HepG2 (cell line): Measurements from ENCODE around the gene RBBP8NL. TPM values are rescaled to one million over a fixed set of nuclear protein-coding genes. Genes with fewer than 3 reads are reported as not detected.
A peak's percentile ranks its signal among the peaks of the same experiment; 100 is the strongest.

Experiments used
- ESRRA ChIP-seq: sonication (generic); formaldehyde crosslinking; IDR thresholded peaks from 2 replicates; pipeline ENCODE4 v1.5.1; 2020; ENCODE audit warnings: mild to moderate bottlenecking, low read depth, missing genetic modification reagents
- ETV6 ChIP-seq: sonication (generic); formaldehyde crosslinking; conservative IDR thresholded peaks from 2 replicates; pipeline ENCODE4 v1.4.0; 2020; ENCODE audit warnings: missing genetic modification reagents
- GTF2F1 ChIP-seq: fragments of 150-350 bp; IDR thresholded peaks from 2 replicates; pipeline ENCODE4 v1.6.1; 2014; ENCODE audit warnings: low read length
- HNRNPUL1 ChIP-seq: fragments of 200-400 bp; formaldehyde crosslinking; IDR thresholded peaks from 2 replicates; pipeline ENCODE4 v1.6.1; 2017; ENCODE audit warnings: low read depth, mild to moderate bottlenecking, low read length, moderate library complexity
- KDM1A ChIP-seq: IDR thresholded peaks from 2 replicates; pipeline ENCODE4 v1.6.1; 2016; ENCODE audit warnings: missing compliant biosample characterization
- KMT2A ChIP-seq: sonication (generic); formaldehyde crosslinking; IDR thresholded peaks from 2 replicates; pipeline ENCODE4 v1.4.0; 2020; ENCODE audit warnings: missing genetic modification reagents
- NR2C2 ChIP-seq: sonication (generic); formaldehyde crosslinking; IDR thresholded peaks from 2 replicates; pipeline ENCODE4 v1.4.0; 2020; ENCODE audit warnings: missing genetic modification reagents, mild to moderate bottlenecking, moderate library complexity, borderline replicate concordance
- RBFOX2 ChIP-seq: fragments of 200-400 bp; formaldehyde crosslinking; IDR thresholded peaks from 2 replicates; pipeline ENCODE4 v1.6.1; 2017; ENCODE audit warnings: low read depth, mild to moderate bottlenecking, low read length
- ZFP36L2 ChIP-seq: sonication (generic); formaldehyde crosslinking; IDR thresholded peaks from 2 replicates; pipeline ENCODE4 v1.4.0; 2020; ENCODE audit warnings: missing genetic modification reagents
- ZKSCAN1 ChIP-seq: fragments of 150-350 bp; IDR thresholded peaks from 2 replicates; pipeline ENCODE4 v1.6.1; 2014; ENCODE audit warnings: low read length
- ZNF10 ChIP-seq: sonication (generic); formaldehyde crosslinking; IDR thresholded peaks from 2 replicates; pipeline ENCODE4 v1.4.0; 2020; ENCODE audit warnings: mild to moderate bottlenecking, low read depth, missing genetic modification reagents, borderline replicate concordance
- ZNF121 ChIP-seq: sonication (generic); formaldehyde crosslinking; IDR thresholded peaks from 2 replicates; pipeline ENCODE4 v1.5.0; 2020; ENCODE audit warnings: mild to moderate bottlenecking, missing genetic modification reagents
- ZNF34 ChIP-seq: sonication (generic); formaldehyde crosslinking; IDR thresholded peaks from 2 replicates; pipeline ENCODE4 v1.4.0; 2020; ENCODE audit warnings: mild to moderate bottlenecking, missing genetic modification reagents, borderline replicate concordance
- ZNF652 ChIP-seq: IDR thresholded peaks from 2 replicates; pipeline ENCODE4 v1.6.1; 2016; ENCODE audit warnings: low read depth, borderline replicate concordance
- polyA plus RNA-seq, 8 experiments: library from polyadenylated mRNA; depleted of rRNA in 3 of 8; stranded (reverse) in 7 of 8; unstranded in 1 of 8; fragments of >200 nt; fragmentation: Illumina TruSeq in 4 of 8; extraction: Trizol in 4 of 8; gene quantifications; 2 replicates each; pipeline versions ENCODE4 v1.2.1 to v1.2.3, GENCODE V29; 2011 to 2016; ENCODE audit warnings: low read depth in 4 of 8, missing spikeins in 1 of 8, mixed read lengths in 1 of 8; ENCODE audit not compliant: insufficient read depth in 1 of 8
- total RNA-seq, 5 experiments: library from RNA; depleted of rRNA; stranded (reverse); fragments of >200 nt; fragmentation: Illumina TruSeq; extraction: Trizol; gene quantifications; 2 replicates each; pipeline ENCODE4 v1.2.3, GENCODE V29; 2016; ENCODE audit warnings: low read depth in 1 of 5
- TF ChIP-seq, protein P1 (sequence below): sonication (generic); formaldehyde crosslinking; IDR thresholded peaks from 2 replicates; pipeline ENCODE4 v1.8.1; 2023; ENCODE audit warnings: mild to moderate bottlenecking, missing genetic modification reagents
- TF ChIP-seq, protein P2 (sequence below): sonication (generic); formaldehyde crosslinking; IDR thresholded peaks from 2 replicates; pipeline ENCODE4 v1.5.0; 2020; ENCODE audit warnings: missing genetic modification reagents
- TF ChIP-seq, protein P3 (sequence below): IDR thresholded peaks from 2 replicates; pipeline ENCODE4 v1.6.1; 2016
- TF ChIP-seq, protein P4 (sequence below): IDR thresholded peaks from 2 replicates; pipeline ENCODE4 v1.6.1; 2016; ENCODE audit warnings: control low read depth
- TF ChIP-seq, protein P5 (sequence below): sonication (generic); formaldehyde crosslinking; IDR thresholded peaks from 2 replicates; pipeline ENCODE4 v1.4.0; 2020; ENCODE audit warnings: missing genetic modification reagents
- TF ChIP-seq, protein P6 (sequence below): sonication (generic); formaldehyde crosslinking; conservative IDR thresholded peaks from 2 replicates; pipeline ENCODE4 v1.4.0; 2020; ENCODE audit warnings: missing genetic modification reagents
- TF ChIP-seq, protein P7 (sequence below): IDR thresholded peaks from 2 replicates; pipeline ENCODE4 v1.6.1; 2012; ENCODE audit warnings: low read depth, low read length, improper control_type of control experiment

RBBP8NL gene
- total and polyA plus RNA-seq, 2 of the 13 experiments (the other 11 are each of a cell fraction or from before 2014, with no cell fraction given): 0.69 to 0.86 TPM

DNA sequence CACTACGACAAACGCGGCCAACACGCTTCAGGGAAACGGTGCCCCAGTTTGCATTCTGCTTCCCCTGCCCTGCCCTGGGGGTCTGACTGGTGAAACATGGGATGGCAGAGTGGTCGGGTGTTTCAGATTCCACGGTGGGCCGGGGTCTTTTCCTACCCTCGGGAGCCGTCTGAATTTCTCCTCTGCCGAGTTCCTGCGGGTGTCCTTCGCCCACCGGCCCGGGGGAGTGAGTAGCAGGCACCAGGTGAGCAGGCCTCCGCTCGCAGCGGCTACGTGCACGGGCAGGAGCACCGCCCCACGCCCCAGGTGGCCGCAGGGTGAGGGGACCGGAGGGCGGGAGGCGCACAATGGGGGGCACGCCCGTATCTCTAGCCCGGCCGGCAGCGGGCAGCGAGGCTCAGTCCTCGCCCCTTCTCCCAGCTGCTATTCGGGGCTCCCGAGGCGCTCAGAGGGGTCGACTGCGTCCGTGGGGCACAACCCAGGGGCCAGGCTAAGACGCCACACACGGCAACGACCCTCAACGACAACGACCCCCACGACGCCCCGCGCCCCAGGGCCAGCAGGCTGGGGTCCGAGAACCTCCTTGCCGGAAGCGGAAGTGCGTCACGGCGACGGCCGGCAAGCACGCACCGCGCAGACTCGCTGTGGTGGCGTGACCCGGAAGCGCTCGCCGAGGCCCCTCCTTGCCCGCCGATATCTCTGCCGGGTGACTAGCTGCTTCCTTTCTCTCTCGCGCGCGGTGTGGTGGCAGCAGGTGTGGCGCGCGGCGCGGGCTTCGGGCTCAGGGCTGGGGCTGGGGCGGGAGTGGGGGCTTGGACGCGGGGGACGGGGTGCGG, 40.7 kb downstream of the RBBP8NL start, which contains the start of gene RPS21 (continued):
- TF ChIP-seq, protein P1, sequence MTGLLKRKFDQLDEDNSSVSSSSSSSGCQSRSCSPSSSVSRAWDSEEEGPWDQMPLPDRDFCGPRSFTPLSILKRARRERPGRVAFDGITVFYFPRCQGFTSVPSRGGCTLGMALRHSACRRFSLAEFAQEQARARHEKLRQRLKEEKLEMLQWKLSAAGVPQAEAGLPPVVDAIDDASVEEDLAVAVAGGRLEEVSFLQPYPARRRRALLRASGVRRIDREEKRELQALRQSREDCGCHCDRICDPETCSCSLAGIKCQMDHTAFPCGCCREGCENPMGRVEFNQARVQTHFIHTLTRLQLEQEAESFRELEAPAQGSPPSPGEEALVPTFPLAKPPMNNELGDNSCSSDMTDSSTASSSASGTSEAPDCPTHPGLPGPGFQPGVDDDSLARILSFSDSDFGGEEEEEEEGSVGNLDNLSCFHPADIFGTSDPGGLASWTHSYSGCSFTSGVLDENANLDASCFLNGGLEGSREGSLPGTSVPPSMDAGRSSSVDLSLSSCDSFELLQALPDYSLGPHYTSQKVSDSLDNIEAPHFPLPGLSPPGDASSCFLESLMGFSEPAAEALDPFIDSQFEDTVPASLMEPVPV: peak; percentile 84; the same call in 1 of the 2 replicates
- TF ChIP-seq, protein P2, sequence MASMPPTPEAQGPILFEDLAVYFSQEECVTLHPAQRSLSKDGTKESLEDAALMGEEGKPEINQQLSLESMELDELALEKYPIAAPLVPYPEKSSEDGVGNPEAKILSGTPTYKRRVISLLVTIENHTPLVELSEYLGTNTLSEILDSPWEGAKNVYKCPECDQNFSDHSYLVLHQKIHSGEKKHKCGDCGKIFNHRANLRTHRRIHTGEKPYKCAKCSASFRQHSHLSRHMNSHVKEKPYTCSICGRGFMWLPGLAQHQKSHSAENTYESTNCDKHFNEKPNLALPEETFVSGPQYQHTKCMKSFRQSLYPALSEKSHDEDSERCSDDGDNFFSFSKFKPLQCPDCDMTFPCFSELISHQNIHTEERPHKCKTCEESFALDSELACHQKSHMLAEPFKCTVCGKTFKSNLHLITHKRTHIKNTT (CRISPR knock-in tag): no peak
- TF ChIP-seq ZNF34 (CRISPR knock-in tag): peak; percentile 97
- TF ChIP-seq ETV6: 0 out of 2 replicates have a peak, but pooled peaks have one; percentile 31
- TF ChIP-seq HNRNPUL1: no peak
- peak; percentile 100 for TF ChIP-seq NR2C2
- peak; percentile 99 for TF ChIP-seq RBFOX2
- no peak for TF ChIP-seq ZNF10
- TF ChIP-seq ZKSCAN1: no peak
- TF ChIP-seq, protein P3, sequence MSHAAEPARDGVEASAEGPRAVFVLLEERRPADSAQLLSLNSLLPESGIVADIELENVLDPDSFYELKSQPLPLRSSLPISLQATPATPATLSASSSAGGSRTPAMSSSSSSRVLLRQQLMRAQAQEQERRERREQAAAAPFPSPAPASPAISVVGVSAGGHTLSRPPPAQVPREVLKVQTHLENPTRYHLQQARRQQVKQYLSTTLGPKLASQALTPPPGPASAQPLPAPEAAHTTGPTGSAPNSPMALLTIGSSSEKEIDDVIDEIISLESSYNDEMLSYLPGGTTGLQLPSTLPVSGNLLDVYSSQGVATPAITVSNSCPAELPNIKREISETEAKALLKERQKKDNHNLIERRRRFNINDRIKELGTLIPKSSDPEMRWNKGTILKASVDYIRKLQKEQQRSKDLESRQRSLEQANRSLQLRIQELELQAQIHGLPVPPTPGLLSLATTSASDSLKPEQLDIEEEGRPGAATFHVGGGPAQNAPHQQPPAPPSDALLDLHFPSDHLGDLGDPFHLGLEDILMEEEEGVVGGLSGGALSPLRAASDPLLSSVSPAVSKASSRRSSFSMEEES (CRISPR knock-in tag): peak; percentile 37; the same call in 1 of the 2 replicates
- TF ChIP-seq, protein P4, sequence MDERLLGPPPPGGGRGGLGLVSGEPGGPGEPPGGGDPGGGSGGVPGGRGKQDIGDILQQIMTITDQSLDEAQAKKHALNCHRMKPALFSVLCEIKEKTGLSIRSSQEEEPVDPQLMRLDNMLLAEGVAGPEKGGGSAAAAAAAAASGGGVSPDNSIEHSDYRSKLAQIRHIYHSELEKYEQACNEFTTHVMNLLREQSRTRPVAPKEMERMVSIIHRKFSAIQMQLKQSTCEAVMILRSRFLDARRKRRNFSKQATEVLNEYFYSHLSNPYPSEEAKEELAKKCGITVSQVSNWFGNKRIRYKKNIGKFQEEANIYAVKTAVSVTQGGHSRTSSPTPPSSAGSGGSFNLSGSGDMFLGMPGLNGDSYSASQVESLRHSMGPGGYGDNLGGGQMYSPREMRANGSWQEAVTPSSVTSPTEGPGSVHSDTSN (CRISPR knock-in tag): 0 out of 2 replicates have a peak, but pooled peaks have one; percentile 8
- TF ChIP-seq ZNF652 (CRISPR knock-in tag): no peak
- TF ChIP-seq, protein P5, sequence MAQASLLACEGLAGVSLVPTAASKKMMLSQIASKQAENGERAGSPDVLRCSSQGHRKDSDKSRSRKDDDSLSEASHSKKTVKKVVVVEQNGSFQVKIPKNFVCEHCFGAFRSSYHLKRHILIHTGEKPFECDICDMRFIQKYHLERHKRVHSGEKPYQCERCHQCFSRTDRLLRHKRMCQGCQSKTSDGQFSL (CRISPR knock-in tag): 0 out of 2 replicates have a peak, but pooled peaks have one; percentile 74
- TF ChIP-seq, protein P6, sequence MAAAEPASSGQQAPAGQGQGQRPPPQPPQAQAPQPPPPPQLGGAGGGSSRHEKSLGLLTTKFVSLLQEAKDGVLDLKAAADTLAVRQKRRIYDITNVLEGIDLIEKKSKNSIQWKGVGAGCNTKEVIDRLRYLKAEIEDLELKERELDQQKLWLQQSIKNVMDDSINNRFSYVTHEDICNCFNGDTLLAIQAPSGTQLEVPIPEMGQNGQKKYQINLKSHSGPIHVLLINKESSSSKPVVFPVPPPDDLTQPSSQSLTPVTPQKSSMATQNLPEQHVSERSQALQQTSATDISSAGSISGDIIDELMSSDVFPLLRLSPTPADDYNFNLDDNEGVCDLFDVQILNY: peak; percentile 88
- no peak for TF ChIP-seq ZNF121
- TF ChIP-seq ZFP36L2: no peak
- peak; percentile 96 for TF ChIP-seq KMT2A (CRISPR knock-in tag)
- TF ChIP-seq KDM1A (CRISPR knock-in tag): no peak
- TF ChIP-seq, protein P7, sequence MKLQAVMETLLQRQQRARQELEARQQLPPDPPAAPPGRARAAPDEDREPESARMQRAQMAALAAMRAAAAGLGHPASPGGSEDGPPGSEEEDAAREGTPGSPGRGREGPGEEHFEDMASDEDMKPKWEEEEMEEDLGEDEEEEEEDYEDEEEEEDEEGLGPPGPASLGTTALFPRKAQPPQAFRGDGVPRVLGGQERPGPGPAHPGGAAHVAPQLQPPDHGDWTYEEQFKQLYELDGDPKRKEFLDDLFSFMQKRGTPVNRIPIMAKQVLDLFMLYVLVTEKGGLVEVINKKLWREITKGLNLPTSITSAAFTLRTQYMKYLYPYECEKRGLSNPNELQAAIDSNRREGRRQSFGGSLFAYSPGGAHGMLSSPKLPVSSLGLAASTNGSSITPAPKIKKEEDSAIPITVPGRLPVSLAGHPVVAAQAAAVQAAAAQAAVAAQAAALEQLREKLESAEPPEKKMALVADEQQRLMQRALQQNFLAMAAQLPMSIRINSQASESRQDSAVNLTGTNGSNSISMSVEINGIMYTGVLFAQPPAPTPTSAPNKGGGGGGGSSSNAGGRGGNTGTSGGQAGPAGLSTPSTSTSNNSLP: no peak
- no peak; the same call in none of the 2 replicates for TF ChIP-seq ESRRA (CRISPR knock-in tag)
- TF ChIP-seq GTF2F1: peak; percentile 48
